ENCODE results near the gene ZNF43.
A peak's percentile ranks its signal among the peaks of the same experiment; 100 is the strongest.
"Not testable (repeated sequence)": the region's sequence is repeated elsewhere in the genome, so short reads cannot be mapped to it uniquely, and the experiment has no call there.

Gene ZNF43

DNA sequence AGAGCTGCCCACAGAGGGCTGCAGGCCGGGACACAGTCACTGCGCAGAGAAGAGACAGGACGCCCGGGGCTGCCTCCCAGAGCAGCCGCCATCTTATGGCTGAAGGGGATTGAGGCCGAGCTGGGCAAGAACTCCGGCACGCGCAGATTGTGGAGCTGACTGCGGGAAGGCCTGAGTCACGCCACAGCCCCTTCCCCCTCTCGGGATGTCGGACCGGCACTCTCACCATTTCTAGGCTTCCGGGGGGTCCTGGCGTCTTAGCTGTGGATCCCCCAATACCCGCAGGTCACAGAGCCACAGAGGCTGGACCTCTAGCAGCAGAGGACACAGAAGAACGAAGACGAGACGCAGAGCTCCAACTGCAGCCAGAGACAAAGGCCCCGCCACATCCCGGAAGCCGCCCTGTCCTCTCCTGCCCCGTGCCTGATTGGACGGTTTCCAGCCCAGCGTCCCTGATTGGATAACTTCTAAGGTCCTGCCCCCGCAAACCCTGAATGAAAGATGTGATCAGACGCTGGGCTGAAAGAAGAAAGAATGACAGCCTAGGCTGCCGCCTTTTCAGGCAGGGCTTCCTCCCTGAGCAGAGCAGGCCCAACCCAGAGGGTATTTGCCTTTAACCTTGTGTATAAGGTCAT lies at the start of gene ZNF43:
TSS of gene ZNF43 (minus strand) at position 373 of the 635 bp plus-strand sequence. CDS start at position 229, 144 bp downstream.
- DNase-seq (ENCODE audit: low spot score), result peak; percentile 96

GRCh38 chr19:21885516-21885915 lies 49.5 kb upstream of the ZNF43 start:
- DNase-seq (ENCODE audit: low spot score), result not testable (repeated sequence)

DNA sequence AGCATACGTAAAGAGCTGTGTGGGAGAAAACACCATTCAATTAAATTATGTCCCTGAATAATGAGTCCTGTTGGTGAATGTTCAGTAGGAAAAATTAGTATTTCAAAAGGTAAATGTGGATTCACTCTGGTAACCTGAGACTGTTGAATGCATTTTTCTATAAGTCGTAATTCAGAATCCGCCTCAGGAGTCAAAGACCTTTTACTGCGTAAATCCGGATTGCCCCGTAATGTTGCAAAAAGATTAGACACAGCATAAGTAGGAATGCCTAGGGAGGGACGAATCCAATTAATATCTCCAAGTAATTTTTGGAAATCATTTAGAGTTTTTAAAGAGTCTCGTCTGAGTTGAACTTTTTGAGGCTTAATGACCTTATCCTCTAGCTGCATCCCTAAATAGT lies 48.8 kb upstream of the ZNF43 start:
- DNase-seq (ENCODE audit: low spot score), result not testable (repeated sequence)

GRCh38 chr19:21883516-21883915 lies 47.5 kb upstream of the ZNF43 start:
- no peak for DNase-seq (ENCODE audit: low spot score)

- DNase-seq (ENCODE audit: low spot score), result not testable (repeated sequence)
Observed at GRCh38 chr19:21880761-21881160, 44.8 kb upstream of the ZNF43 start.

DNA sequence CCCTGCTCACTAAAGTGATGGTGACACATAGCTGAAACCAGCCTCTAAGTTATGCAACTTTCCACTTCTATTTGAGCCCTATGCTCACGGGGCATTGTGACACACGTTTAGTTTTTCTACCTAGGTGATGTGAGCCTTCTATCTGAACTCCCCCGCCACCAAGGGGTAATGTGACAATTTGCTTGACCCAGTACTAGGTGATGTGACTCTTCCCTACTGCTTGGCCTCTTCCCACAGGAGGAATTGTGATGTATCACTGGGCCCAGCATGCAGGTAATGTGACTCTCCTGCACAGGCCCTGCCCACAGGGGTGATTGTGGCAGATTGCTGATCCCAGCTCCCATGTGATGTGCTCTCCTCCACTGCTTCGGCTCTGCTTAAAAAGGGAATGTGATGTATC lies 42.7 kb upstream of the ZNF43 start:
- DNase-seq (ENCODE audit: low spot score), result no peak

- no peak for DNase-seq (ENCODE audit: low spot score)
Observed at GRCh38 chr19:21877976-21878375, 42.0 kb upstream of the ZNF43 start.

DNA sequence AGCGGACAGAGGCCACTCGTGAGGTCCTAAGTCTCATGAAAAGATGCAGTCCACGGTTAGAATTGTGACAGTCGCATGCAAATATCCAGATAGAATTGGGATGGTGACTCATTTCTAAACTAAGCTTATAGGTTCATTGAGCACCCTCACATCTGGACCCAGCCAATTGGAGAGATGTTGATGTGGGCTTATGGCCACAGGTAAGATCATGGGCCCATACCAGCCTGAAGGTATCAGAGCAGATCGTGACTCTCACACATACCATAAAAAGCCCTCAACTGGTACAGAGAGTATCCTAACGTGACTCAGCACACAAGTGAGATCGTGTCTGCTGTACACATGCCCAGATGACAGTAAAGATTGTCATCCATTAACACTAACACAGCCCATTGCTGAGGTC lies 40.6 kb upstream of the ZNF43 start:
- not testable (repeated sequence) for DNase-seq (ENCODE audit: low spot score)

DNA sequence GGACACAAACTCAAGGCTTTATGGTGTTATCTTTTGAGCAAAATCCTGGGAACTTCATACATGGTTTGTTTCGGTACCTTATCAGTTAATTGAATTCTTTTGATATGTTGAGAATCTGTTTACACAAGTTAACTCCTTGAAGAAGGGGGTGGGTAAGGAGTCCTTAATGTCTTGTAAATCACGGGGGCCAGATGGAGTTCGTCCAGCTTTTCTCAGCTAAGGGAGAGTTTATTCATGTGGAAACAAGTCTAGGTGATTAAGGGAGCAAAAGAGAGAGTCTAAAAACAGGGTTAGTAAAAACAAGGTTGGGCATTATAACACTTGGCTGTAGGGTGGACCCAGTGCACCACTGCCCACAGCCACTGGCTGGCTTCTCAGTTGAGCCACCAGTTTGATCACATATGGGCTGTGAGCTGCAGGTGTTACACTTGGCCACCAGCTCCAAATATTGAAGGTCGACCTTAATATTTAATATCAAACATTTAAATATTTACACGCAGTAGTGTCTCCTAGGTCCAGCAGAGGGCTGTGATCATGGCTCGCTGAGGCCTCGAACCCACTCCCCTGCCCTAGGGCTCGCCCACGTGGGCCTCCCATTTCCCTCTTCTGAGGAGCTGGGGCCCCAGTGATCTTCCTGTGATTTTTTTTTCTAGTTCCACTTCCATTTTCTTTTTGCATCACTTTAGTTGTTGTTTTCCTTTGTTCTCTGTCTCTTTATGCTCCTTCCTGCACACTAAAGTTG lies 21.0 kb upstream of the ZNF43 start:
- no peak for DNase-seq (ENCODE audit: low spot score)

- DNase-seq (ENCODE audit: low spot score), result peak; percentile 96
Observed at GRCh38 chr19:21851596-21852345, 15.8 kb upstream of the ZNF43 start.

DNA sequence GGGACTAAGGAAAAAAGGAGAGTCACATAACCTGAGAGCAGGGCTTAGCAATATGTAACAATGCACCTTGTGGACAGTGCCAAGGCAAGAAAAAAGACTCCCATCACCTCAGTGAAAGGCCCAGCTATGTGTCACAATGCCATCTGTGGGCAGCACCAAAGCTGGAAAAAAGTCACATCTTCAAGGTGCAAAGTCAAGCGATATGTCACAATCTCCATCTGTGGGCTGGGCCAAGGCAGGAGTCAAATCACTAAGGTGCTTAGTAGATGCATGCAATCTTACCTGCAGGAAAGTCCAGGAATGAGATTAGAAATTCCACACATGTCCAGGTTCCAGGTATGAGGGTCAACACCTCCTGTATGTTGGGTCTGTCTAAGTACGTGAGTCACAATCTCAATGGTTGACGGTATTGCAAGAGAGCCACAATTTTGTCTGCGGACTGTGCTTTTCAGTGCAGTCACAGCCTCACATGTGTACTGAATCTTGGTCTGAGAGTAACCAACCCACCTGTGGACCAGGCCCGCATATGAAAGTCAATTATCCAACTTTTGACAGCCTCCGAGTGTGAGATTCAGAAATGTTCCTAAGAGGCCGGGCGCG lies 14.8 kb upstream of the ZNF43 start:
- DNase-seq (ENCODE audit: low spot score), result peak; percentile 30

DNA sequence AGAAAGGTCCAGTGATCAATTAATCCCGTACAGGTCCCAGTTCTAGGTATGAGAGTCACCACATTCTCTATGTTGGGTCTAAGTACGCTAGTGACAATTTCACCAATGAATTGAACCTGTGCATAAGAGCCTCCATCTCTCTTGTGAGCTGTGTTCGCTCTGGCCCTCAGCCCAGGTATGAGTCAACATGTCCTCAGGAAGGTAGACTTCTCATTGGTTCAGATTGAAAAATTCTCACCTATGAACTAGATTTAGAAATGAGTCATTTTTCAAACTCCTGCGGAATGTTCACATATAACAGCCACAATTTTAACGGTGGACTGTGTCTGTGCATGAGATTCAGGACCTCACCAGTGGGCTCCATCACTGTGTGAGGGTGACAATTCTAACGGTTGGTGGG lies 12.7 kb upstream of the ZNF43 start:
- peak; percentile 89 for DNase-seq (ENCODE audit: low spot score)

DNA sequence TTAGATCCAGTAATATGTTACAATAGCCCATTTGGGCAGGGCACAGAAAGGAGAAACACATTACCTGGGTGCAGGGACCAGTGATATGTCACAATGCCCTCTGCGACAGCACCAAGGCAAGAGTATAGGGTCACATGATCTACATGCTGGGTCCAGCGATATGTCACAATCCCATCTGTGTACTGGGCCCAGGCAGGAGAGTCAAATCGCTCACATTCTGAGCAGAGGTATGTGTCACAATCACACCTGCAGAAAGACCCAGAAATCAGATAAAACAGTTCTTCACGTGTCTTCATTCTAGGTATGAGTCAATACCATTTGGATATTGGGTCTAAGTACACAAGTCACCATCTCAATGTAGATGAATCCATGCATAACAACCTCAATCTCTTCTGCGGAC lies 7.1 kb upstream of the ZNF43 start:
- no peak for DNase-seq (ENCODE audit: low spot score)

DNA sequence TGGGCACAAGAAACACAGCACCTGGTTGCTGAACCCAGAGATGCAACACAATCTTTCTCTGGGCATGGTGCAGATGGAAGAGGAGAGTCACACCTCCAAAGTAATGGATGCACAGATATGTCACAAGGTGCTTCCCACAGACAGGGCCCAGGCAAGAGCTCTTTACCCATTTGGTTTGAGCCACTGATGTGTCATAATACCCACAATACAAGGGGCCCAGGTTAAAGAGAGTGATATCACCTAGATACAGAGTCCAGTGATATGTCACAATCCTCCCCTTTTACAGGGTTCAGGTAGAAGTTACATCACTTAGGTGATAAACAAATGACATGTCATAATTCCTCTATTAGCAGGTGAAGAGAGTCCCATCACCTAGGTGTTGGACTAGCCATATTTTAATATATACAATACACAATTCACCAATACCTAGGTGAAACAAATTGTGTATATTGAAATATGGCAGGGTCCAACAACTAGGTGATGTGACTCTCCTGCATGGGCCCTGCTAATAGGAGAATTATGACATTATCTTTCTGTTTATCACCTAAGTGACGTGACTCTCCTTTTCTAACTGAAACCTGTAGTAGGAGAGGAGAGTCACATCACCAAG lies 5.6 kb upstream of the ZNF43 start:
- DNase-seq (ENCODE audit: low spot score), result no peak

DNA sequence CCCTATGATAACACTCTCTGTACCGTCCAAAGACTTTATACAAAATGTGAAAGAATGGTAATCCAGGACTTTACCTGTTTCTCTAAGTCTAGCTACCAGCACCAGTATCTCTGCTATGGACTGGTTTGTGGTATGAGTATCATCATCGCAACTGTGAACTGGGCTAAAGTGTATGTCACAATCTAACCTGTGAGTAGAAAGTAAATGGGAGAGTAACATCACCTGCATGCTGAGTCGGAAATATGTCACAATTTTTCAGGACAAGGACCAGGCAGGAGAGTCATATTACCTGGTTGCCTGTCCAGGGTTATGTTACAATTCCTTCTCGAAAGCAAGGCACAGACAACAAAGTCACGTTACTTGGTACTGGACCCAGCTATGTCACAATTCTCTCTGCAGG lies 5.1 kb upstream of the ZNF43 start:
- DNase-seq (ENCODE audit: low spot score), result no peak

DNA sequence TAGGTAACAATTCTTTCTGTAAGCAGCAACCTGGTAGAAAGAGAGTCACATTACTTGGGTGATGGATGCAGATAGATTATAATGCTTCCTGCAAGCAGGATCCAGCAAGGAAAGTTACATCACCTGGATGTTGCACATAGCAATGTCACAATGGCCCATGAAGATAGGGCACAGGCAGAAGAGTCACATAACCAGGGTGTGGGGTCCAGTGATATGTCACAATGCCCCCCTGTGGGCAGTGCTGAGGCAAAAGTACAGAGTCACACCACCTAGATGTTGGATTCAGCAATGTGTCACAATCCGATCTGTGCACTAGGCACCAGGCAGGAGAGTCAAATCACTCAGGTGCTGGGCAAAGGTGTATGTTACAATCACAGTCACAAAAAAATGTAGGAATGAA lies 4.0 kb upstream of the ZNF43 start:
- DNase-seq (ENCODE audit: low spot score), result no peak

DNA sequence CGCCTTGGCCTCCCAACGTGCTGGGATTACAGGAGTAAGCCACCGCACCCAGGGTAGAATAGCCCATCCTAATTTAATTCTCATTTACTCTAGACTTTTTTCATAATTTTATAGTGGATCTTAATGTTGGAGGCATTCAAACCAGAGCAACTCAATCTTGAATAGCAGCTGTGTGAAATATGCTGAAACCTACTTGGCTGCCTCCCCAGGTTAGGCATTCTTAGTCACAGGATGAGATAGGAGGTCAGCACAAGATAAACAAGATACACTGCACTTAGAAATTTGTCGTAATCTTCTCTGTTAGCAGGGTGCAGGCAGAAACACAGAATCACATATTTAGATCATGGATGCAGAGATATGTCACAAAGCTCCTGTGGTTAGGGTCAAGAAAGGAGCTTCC lies 2.7 kb upstream of the ZNF43 start:
- DNase-seq (ENCODE audit: low spot score), result no peak

DNA sequence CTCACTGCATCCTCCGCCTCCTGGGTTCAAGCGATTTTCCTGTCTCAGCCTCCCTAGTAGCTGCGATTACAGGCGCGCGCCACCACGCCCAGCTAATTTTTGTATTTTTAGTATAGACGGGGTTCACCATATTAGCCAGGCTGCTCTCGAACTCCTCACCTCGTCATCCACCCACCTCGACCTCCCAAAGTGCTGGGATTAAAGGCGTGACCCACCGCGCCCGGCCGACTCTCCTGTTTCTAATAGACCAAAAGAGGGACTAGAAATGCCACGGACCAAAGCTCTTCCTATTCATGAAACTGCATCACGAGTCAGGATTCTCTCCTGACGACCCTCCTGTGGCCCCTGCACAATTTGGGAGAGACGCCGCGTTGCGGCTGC lies 563 bp downstream of the ZNF43 start:
- DNase-seq (ENCODE audit: low spot score), result no peak

DNA sequence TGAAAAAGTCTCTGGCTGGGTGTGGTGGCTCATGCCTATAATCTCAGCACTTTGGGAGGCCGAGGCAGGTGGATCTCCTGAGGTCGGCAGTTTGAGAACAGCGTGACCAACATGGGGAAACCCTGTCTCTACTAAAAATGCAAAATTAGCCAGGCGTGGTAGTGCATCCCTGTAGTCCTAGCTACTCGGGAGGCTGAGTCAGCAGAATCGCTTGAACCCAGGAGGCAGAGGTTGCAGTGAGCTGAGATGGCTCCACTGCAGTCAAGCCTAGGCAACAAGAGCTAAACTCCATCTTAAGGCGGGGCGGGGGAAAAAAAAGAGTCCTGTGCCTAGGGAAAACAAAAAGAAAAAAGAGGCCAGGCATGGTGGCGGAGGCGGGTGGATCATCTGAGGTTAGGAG lies 2.2 kb downstream of the ZNF43 start:
- DNase-seq (ENCODE audit: low spot score), result no peak

DNA sequence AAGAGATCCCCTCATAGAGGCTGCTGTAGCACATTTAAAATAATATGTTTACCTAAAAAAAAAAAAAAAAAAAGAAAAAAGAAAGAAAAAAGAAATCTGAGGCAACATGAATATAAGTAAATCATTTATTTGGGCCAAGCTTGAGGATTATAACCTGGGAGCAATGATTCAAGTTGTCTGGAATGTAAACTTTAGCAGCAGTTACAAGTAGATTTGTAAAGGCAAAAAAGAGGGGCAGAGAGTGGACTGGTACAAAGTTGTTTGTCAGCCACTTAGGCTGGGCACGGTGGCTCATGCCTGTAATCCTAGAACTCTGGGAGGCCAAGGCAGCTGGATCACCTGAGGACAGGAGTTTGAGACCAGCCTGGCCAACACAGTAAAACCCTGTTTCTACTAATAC lies 11.3 kb downstream of the ZNF43 start:
- peak; percentile 67 for DNase-seq (ENCODE audit: low spot score)

GRCh38 chr19:21823224-21823623 lies 12.8 kb downstream of the ZNF43 start:
- DNase-seq (ENCODE audit: low spot score), result no peak

- no peak for DNase-seq (ENCODE audit: low spot score)
Observed at GRCh38 chr19:21812448-21812847, 23.5 kb downstream of the ZNF43 start.
